ENCODE results near the gene FNDC8. TPM values are rescaled to one million over a fixed set of nuclear protein-coding genes. Genes with fewer than 3 reads are reported as not detected.

Gene FNDC8
- total and polyA plus RNA-seq, 2 of the 8 experiments (the other 6 are each of a cell fraction or from before 2014, with no cell fraction given), result not detected

- TF ChIP-seq FOSL1 (IDR thresholded peaks at IDR 0.05; ENCODE audit: insufficient read depth, low read depth, low read length) (no peak), PHF8 (conservative IDR thresholded peaks at IDR 0.05; ENCODE audit: low read depth, low read length) (peak; percentile 52; the same call in 1 of the 2 replicates), CREB1 (IDR thresholded peaks at IDR 0.05) (peak; percentile 39; the same call in 1 of the 2 replicates), JUND (IDR thresholded peaks at IDR 0.05; ENCODE audit: low read length) (no peak), EP300 (IDR thresholded peaks at IDR 0.05; ENCODE audit: borderline replicate concordance in 1 of 2, low read depth in 2 of 2, low read length in 2 of 2) (no peak), KDM1A (IDR thresholded peaks at IDR 0.05; ENCODE audit: borderline replicate concordance, low read length) (no peak), HDAC2 (IDR thresholded peaks at IDR 0.05; ENCODE audit: borderline replicate concordance in 1 of 2, low read depth in 2 of 2, low read length in 2 of 2) (peak in 1 of 2 experiments; percentile 27; a peak in 1 of 4 replicates), SIN3A (conservative IDR thresholded peaks at IDR 0.05 in 1 of 2, IDR thresholded peaks at IDR 0.05 in 1 of 2; ENCODE audit: low read depth in 1 of 2, low read length in 2 of 2) (peak in 1 of 2 experiments; percentile 36; a peak in 1 of 4 replicates), SP2 (IDR thresholded peaks at IDR 0.05; ENCODE audit: low read length) (peak; percentile 38; the same call in 1 of the 2 replicates), TAF7 (optimal IDR thresholded peaks at IDR 0.05; ENCODE audit: borderline replicate concordance, low read depth, low read length) (peak; percentile 19), E2F6 (IDR thresholded peaks at IDR 0.05) (0 out of 2 replicates have a peak, but pooled peaks have one; percentile 18), CTBP2 (IDR thresholded peaks at IDR 0.05; ENCODE audit: borderline replicate concordance, insufficient read depth, insufficient read length, low read length) (no peak), YY1 (IDR thresholded peaks at IDR 0.05; ENCODE audit: low read depth, low read length) (0 out of 2 replicates have a peak, but pooled peaks have one; percentile 58)
These were observed 32.4 kb upstream of the FNDC8 start (continued) for GRCh38 chr17:35088881-35089585.
